Urothelium cell line (cell line): ENCODE measurements around the gene SH3PXD2B.
"Not testable (repeated sequence)": the region's sequence is repeated elsewhere in the genome, so short reads cannot be mapped to it uniquely, and the experiment has no call there.

ENCODE experiments used
- DNase-seq: peaks from one replicate; pipeline ENCODE4 v3.0.0; 2011; ENCODE audit warnings: low spot score, mixed read lengths
- FAIRE-seq: peaks from 2 replicates; lab custom pipeline; 2011; peaks lifted over from hg19 to GRCh38; lab: Jason Lieb, UNC

Gene SH3PXD2B

GRCh38 chr5:172420235-172420939 is 33.9 kb downstream of the SH3PXD2B start:
- DNase-seq: no peak
- FAIRE-seq: no peak

DNA sequence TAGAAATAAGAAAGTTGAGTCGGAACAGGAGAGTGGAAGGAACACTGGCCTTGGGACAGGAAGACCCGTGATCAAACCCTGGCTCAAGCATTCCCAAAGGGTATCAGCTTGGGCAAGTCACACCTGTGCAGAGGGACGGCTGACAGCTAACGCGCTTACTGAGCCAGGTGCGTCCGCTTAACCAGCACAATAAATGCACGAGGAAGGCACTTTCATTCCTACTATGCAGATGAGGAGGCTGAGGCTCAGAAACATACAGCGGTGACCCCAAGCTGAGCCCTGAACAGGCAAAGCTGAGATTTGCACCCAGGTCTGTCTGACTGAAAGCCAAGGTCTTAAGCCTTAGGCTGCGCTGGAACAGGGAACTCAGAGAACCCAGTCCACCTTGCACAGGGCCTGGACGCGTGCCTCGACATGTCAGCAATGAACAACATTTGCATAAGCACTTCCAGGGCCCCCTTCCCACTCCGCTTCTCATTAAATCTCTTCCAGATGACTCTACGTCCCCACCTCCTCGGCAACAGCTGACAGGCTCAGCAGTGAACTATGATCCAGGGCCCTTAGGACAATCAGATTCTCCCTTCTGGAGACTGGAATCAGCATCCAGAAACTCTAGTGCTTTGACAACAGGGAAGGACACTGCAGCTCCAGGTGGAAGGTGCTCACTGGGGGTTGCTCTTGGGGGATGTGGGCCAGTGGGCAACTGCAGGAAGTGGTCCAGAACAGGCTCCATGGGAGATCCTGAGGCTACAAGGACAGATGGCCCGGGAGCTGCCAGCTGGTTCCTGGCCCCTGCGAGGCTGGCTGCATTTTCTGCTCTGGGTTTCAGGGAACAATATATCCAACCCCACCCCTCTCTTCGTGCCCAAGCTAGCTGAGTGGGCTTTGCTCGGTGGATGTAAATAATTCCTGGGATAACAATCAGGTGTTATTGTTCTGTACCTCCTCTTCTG is 35.2 kb downstream of the SH3PXD2B start:
- FAIRE-seq: no peak

DNA sequence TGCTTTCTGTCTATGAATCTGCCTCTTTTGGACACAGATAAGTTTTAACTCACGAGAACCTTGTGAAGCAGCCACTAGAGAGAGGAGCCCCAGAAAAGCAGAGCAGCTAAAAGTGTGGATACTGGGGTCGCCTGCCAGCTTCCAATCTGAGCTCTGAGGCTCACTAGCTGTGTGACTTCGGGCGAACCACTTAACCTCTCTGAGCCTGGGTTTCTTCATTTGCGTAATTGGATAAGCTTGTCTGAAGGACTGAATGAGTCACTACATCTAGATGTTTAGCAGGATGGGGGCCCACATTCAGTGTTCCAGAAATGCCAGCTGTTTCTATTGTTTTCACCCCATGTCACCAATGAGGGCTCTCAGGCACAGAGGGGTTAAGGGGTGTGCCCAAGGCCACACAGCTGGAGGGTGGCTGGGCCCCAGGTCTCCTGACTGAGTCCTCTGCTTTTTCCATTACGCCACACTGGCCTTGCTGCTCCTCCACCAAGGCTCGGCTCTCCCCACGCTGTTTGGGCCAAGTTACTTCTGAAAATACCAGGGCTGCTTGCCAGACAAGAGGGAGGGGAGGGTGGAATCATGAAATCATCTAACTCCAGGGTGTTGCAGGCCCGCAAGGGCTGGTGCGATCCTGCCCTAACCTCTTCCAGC is 36.2 kb downstream of the SH3PXD2B start:
- FAIRE-seq: no peak
- DNase-seq: peak; percentile 54

More for the DNA sequence above, 35.2 kb downstream of the SH3PXD2B start:
- no peak for DNase-seq

DNA sequence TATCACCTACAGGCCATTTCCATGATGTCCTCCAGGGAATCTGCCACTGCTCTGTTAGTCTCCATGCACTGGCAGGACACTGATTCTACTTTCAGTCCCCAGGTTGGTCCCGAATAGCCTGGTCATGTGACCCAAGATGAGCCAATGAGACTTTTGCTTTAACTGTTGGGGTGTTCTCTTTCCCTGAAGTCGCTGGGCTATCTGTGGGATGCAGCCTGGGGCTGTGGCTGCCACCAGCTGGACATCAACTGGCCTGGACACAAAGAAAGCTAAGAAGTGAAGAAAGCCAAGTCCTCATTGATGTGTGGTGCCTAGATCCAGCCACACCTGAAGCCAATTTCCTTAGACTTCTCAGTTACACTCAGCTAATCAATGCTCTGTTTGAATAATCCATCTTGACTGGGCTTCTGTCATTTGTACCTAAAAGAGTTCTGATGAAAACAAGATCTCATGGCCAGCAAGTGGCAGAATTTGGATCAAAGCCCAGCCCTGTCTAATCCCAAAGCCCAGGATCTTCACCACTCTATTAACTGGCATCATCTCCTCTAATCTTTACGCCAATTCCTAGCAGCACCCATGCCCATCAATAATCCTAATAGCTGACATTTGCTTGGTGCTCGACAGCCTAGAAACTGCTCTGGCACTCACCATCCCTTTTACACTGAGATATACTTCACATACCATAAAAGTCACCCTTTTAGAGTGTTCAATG is 37.0 kb downstream of the SH3PXD2B start:
- FAIRE-seq (no peak), DNase-seq (no peak)

DNA sequence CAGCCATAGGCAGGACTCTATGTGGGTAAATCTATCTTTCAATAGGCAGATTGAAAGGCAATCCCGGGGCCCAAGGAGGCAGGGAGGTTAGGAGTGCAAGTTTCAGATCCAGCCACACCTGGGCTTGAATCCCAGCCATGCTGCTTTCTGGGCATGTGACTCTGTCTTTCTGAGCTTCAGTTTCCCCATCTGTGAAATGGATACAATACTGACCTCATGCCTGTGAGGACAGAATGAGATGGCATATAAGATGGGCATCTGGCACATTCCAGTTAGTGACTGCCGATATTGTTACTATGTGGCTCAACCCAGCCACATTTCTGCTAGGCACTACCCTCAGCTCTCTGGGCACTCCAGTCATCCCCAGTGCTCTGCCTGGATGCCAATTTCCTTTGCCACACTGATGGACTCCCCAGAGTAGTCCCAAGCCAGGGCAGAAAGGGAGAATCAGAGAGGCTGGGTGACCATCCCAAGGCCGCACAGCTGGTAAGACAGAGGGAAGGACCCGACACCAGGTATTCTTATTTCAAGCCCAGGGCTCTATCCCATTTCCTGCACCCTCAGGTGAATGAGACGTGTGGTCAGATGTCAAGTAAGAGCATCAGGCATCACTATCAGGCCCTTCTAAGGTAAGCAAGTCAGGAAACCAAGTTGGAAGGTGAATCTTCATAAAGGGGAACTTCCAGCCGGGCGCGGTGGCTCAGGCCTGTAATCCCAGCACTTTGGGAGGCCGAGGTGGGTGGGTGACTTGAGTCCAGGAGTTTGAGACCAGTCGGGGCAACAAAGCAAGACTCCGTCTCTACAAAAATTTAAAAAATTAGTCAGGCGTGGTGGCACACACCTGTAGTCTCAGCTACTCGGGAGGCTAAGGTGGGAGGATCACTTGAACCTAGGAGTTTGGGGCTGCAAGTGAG is 38.7 kb downstream of the SH3PXD2B start:
- FAIRE-seq: no peak
- no peak for DNase-seq

GRCh38 chr5:172414531-172415361 is 39.6 kb downstream of the SH3PXD2B start:
- no peak for FAIRE-seq
- DNase-seq: no peak

DNA sequence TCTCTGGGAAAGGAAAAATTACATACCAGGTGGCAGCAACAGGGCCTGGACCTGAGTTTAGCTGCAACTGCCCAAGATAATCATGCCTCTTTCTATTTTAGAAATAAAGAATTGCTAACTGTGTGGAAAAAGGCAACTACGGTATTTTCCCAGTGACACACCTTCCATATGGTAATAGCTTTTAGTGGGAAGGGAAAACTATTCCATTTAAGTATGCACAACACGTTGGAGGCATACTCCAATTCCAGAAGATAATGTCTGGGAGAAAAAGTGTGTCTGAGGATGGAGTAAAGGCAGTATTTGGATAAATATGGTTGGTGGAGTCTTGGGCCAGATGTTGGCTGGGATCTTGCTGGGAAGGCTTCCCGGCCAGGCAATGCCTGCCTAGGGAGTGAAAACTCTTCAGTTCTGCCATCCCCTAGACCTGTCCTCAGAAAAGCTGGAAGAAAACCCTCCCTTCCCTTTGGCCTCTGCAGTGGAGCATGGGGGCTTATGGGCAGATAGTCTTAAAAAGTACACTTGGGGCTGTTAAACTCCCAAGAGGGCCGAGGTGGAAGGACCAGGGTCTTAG is 40.6 kb downstream of the SH3PXD2B start:
- DNase-seq (no peak), FAIRE-seq (no peak)

DNA sequence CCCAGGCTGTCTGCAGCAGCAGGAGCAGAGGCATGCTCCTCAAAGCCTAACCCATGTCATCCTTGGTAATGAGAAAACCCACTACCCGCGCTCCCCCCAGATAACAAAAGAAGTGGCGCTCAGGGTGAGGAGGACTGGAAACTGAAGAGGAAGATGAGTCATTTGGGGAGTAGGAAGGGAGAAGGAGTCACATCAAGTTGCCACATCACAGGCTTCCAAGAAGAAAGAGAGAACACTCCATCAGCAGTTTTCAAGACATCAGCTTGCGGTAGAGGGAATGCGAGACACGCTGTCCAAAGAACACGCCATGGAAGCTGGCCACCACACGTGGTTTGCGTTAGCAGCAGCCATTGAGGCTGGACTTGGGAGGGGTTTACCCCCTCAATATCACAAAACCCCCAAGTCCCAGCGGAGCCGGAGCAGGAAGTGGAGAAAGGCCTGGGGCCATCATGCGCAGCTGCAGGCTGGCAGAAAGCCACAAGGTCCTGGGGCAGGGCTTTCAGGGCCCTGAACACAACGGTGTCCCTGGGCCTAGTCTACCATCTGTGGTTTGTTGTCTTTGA is 41.5 kb downstream of the SH3PXD2B start:
- peak; percentile 36 for DNase-seq
- no peak for FAIRE-seq

DNA sequence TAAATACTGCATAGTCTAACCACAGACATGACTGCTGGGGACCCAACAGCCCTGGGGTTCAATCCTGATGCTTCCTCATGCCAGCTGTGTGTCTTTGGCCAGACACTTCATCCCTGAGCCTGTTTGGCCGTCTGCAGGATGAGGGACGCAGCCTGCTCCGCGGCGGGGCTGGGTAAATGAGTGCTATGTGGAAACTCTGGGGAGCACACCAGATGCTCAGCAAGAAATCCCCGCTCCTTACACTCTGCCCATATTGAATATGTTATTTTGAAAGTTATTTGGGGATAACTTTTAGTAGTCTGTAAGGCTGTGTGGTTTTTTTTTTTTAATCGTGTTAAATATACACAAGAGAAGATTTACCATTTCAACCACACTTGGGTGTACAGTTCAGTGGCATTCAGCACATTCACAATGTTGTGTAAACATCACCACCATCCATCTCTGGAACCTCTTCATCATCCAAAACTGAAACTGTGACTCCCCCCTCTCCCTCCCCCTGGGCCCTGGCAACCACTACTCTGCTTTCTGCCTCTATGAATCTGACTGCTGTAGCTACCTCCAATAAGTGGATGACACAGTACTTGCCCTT is 42.7 kb downstream of the SH3PXD2B start:
- FAIRE-seq (no peak), DNase-seq (no peak)

DNA sequence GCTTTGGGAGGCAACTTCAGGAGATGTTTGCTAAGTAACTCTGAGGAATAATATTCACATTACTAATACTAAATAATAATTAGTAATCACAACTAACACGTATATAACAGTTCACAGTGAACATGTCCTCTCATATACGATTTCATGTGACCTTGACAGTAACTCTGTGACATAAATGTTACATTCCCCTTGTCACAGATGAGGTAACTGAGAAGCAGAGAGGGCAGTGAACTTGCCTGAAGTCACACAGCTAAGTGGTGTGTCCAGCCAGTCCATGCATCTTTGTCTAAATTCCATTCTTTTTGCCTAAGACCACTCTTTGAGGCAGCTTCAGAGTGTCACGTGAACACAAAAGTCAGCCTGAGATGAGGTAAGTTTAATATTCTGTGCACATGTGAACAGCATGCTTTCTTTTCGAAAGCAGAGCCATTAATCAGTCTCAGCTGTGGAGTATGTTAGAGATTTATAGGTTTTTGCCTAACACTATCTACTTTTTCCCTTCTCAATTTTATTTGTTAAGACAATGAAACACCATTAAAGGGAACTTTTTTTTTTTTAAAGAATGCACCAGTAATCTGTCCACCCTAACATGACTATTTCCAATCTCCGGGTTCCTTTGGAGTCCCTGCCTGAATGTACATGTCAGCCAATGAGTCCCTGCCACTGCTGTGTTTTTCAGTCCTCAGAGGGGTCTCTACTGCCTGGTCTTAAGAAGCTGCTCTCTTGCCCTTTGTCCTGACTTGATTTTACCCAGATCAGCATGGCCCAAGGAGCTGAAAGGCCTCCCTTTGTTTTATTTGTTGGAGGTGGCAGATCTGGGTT is 43.5 kb downstream of the SH3PXD2B start:
- FAIRE-seq: no peak
- DNase-seq: no peak

DNA sequence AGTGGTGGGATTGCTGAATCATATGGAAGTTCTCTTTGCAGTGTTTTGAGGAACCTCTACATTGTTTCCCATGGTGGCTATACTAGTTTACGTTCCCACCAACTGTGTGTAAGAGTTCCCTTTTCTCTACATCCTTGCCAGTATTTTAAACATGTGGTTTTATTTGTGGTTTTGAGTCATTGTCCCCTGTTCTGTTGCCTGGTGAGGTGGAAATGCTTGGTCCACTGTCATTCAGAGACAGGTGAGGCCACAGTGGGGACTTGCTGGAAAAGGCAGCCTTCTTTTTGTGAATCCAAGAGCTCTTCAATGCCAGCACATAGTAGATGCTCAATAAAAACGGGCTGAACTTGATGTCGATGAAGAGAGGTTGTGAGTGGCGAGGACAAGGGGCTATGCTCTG is 44.2 kb downstream of the SH3PXD2B start:
- DNase-seq: no peak
- no peak for FAIRE-seq

DNA sequence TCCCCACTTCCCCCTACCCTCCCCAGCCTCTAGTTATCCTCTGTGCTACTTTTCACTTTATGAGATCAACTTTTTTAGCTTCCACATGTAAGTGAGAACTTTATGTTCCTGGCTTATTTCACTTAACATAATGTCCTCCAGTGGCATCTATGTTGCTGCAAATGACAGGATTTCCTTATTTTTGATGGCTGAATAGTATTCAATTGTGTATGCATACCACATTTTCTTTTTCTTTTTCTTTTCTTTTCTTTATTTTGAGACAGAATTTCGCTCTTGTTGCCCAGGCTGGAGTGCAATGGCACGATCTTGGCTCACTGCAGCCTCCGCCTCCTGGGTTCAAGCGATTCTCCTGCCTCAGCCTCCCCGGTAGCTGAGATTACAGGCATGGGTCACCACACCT is 44.8 kb downstream of the SH3PXD2B start:
- not testable (repeated sequence) for DNase-seq, FAIRE-seq

DNA sequence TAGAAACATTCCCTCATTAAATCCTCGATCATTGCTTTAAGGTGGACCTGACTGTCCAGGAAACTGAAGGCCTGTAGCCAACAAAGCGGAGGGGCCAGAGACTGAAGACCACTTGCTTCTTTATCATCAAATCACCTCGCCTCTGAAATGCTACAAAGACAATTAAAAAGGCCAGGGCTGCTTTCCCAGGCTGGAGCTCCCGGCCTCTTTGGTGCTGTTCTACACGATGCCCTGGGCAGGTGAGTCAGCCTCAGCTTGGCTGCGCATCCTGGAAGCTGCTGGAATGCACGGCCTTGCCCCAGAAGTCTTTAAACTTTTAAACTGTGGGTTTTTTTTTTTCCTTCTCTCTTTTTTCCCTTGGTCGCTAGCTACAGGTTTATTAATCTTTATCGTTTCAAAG is 46.5 kb downstream of the SH3PXD2B start:
- DNase-seq: peak; percentile 27
- no peak for FAIRE-seq

DNA sequence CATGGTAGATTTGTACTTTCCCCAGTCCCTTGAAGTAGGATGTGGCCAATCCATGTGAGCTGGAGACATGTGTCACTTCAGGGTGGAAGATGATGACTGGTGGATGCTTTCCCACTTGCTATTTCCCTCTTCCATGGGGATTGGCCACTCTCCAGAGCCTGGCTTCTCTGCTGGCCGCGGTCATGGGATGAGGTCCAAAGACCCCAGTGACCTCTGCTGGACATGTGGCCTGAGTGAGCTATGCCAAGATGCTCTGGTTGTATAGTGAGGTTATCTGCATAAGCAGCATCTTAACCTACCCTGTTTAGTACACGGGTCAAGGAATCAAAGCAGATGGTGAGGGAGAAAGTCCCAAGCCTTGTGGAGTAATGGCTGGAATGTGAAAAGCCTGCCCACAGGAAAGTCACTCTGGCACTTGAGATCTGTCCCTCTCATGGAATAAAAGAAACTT is 47.1 kb downstream of the SH3PXD2B start:
- DNase-seq (no peak), FAIRE-seq (no peak)

GRCh38 chr5:172405226-172406107 is 48.9 kb downstream of the SH3PXD2B start:
- no peak for DNase-seq
- FAIRE-seq: no peak

- DNase-seq: no peak
- FAIRE-seq: no peak
Measured at GRCh38 chr5:172404746-172405145, 49.6 kb downstream of the SH3PXD2B start.
